ENCODE data around the gene C1orf21. TPM values are rescaled to one million over a fixed set of nuclear protein-coding genes. Genes with fewer than 3 reads are reported as not detected.
A peak's percentile ranks its signal among the peaks of the same experiment; 100 is the strongest.

C1orf21 gene
- polyA plus RNA-seq, 1 donor: 59.4 TPM

DNA sequence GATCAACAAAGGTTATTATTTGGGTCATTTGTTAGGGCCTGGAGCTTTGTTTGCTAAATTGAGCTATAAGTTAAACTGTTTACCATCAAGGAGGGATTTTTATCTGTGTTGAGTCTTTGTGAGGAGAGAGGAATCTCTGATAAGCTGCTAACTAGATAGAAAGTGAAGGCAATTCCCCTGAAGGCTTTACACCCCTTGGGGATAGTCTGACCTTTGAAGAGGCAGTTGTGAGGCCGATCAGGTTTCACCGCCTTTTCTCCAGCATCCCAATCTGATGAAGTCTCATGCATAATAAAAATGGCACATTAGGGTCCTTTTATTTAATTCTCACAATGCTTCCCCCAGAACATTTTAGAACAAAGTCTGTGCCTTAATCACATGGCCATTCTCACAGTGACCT is 21.8 kb downstream of the C1orf21 start:
- Histone ChIP-seq H3K27me3 (ENCODE audit: control insufficient read depth, insufficient read depth, low read length) (no peaks in the 10 kb centered on the region), H3K36me3 (ENCODE audit: control insufficient read depth, insufficient read depth, low read length) (no peaks in the 10 kb centered on the region), H3K27ac (ENCODE audit: low read length) (peak overlapping the region; percentile 36), H3K9me3 (ENCODE audit: control insufficient read depth, low read depth, low read length) (no peaks in the 10 kb centered on the region), H3K4me3 (ENCODE audit: low read length) (no peak overlapping the region), H3K4me1 (ENCODE audit: control insufficient read depth, insufficient read depth, low read length) (peaks cover 21% of the 10 kb centered on the region)
- no CpG with 5 or more reads among the region's 2 CpGs for WGBS (ENCODE audit: insufficient coverage, low lambda C conversion rate)
- no peak for DNase-seq

DNA sequence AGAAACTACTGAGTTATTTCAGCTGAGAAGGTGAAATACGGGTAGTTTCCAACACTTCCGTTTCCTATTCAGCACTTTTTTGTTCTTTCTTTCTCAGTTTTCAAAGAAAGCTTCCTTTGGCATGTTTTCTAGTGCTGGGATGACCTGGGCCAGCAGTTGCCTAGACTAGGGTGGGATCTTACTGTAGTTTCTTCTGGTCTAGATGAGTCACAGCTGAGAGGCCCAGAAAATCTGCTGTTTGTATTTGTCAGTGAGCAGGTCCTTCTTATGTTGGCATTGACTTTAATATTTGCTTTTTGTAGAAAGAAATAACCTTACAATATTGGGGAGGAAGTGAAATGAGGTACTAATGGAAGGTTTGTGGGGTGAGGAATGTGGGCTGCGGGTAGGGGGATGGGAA is 22.2 kb downstream of the C1orf21 start:
- Histone ChIP-seq H3K4me3 (ENCODE audit: low read length) (no peak overlapping the region), H3K27me3 (ENCODE audit: control insufficient read depth, insufficient read depth, low read length) (no peaks in the 10 kb centered on the region), H3K4me1 (ENCODE audit: control insufficient read depth, insufficient read depth, low read length) (peaks cover 21% of the 10 kb centered on the region), H3K27ac (ENCODE audit: low read length) (peak overlapping the region; percentile 11), H3K36me3 (ENCODE audit: control insufficient read depth, insufficient read depth, low read length) (no peaks in the 10 kb centered on the region), H3K9me3 (ENCODE audit: control insufficient read depth, low read depth, low read length) (no peaks in the 10 kb centered on the region)
- WGBS (ENCODE audit: insufficient coverage, low lambda C conversion rate): 89% methylated on average over 1 of the region's 3 CpGs
- no peak for DNase-seq

DNA sequence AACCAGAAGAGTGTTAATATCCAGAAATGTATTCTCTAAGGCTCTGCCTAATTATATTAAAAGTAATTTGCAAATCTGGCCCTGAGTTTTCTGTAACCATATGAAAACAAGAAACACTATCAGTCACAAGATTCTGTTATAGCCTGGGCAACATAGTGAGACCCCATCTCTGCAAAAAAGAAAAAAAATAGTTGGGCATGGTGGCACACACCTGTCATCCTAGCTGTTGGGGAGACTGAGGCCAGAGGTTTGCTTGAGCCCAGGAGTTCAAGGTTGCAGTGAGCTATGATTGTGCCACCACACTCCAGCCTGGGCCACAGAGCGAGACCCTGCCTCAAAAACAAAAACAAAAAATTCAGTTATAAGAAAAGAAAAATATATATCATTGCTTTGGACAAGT is 25.6 kb downstream of the C1orf21 start:
- H3K9me3 ChIP-seq (ENCODE audit: control insufficient read depth, low read depth, low read length): no peaks in the 10 kb centered on the region
- no peak for DNase-seq
- H3K27ac ChIP-seq (ENCODE audit: low read length): no peak overlapping the region
- peaks cover 12% of the 10 kb centered on the region for H3K4me1 ChIP-seq (ENCODE audit: control insufficient read depth, insufficient read depth, low read length)
- no peak overlapping the region for H3K4me3 ChIP-seq (ENCODE audit: low read length)
- WGBS (ENCODE audit: insufficient coverage, low lambda C conversion rate): 100% methylated on average over 1 of the region's 1 CpG
- H3K36me3 ChIP-seq (ENCODE audit: control insufficient read depth, insufficient read depth, low read length): no peaks in the 10 kb centered on the region
- H3K27me3 ChIP-seq (ENCODE audit: control insufficient read depth, insufficient read depth, low read length): no peaks in the 10 kb centered on the region

DNA sequence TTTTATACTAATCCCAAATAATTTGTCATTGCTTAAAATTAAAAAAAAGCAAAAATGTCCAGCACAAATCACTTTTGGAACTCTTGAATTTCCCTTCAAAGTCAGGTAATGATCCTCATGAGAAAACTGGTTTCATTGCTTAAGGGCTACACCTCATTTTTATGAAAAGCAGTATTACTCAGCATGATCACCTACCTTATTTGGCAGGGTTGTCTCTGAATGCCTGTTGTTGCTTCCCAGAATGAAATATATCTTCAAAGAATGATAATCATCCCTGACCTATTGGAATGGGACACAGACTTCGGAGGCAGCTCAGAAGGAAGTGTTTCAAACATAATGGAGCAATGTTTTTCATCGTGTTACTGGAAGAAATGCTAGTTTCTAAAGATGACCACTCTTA is 29.7 kb downstream of the C1orf21 start:
- Histone ChIP-seq H3K4me3 (ENCODE audit: low read length) (no peak overlapping the region), H3K4me1 (ENCODE audit: control insufficient read depth, insufficient read depth, low read length) (no peaks in the 10 kb centered on the region), H3K27ac (ENCODE audit: low read length) (no peak overlapping the region), H3K9me3 (ENCODE audit: control insufficient read depth, low read depth, low read length) (no peaks in the 10 kb centered on the region), H3K36me3 (ENCODE audit: control insufficient read depth, insufficient read depth, low read length) (no peaks in the 10 kb centered on the region), H3K27me3 (ENCODE audit: control insufficient read depth, insufficient read depth, low read length) (no peaks in the 10 kb centered on the region)
- 100% methylated on average over 1 of the region's 2 CpGs for WGBS (ENCODE audit: insufficient coverage, low lambda C conversion rate)
- DNase-seq: no peak

DNA sequence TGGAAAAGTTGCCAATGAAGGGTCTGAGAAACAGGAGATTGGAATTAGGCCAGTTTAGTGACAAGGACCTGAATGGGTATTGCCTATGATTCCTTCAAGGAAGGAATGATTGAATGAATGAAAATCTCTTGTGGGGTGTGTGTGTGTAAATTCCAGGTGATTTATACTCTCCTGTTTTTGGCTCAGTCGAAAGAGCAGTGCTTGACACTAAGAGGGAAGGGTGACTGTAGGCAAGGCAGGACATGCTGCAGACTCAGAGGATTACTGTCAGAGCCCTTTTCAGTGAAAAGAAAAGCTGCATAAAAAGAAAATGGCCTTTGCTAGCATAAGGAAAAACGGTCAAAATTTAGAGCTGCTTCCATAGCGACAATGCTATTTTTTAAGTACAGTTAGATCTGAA is 30.1 kb downstream of the C1orf21 start:
- Histone ChIP-seq H3K4me1 (ENCODE audit: control insufficient read depth, insufficient read depth, low read length) (no peaks in the 10 kb centered on the region), H3K9me3 (ENCODE audit: control insufficient read depth, low read depth, low read length) (no peaks in the 10 kb centered on the region), H3K4me3 (ENCODE audit: low read length) (no peak overlapping the region), H3K27me3 (ENCODE audit: control insufficient read depth, insufficient read depth, low read length) (no peaks in the 10 kb centered on the region), H3K36me3 (ENCODE audit: control insufficient read depth, insufficient read depth, low read length) (no peaks in the 10 kb centered on the region), H3K27ac (ENCODE audit: low read length) (no peak overlapping the region)
- no peak for DNase-seq
- 100% methylated on average over 1 of the region's 3 CpGs for WGBS (ENCODE audit: insufficient coverage, low lambda C conversion rate)

DNA sequence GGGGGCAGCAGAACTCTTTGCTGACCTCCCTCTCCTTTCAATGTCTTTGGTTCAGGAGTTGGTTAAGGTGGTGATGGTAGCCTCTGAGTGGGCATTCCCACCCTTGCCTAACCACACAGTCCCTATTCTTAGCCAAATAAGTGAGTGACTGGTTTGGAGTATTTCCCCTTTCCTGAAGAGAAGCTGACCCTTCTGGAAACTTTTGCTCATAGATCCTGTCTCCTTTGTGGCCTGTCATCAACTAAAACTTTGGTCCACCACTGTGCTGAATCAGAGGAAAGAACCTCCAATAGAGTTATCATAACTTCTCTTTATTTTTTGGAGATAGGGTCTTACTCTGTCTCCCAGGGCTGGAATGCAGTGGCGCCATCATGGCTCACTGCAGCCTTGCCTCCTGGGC is 31.1 kb downstream of the C1orf21 start:
- 80% methylated on average over 1 of the region's 1 CpG for WGBS (ENCODE audit: insufficient coverage, low lambda C conversion rate)
- Histone ChIP-seq H3K9me3 (ENCODE audit: control insufficient read depth, low read depth, low read length) (no peaks in the 10 kb centered on the region), H3K4me3 (ENCODE audit: low read length) (no peak overlapping the region), H3K27me3 (ENCODE audit: control insufficient read depth, insufficient read depth, low read length) (no peaks in the 10 kb centered on the region), H3K27ac (ENCODE audit: low read length) (no peak overlapping the region), H3K4me1 (ENCODE audit: control insufficient read depth, insufficient read depth, low read length) (no peaks in the 10 kb centered on the region), H3K36me3 (ENCODE audit: control insufficient read depth, insufficient read depth, low read length) (no peaks in the 10 kb centered on the region)
- no peak for DNase-seq

DNA sequence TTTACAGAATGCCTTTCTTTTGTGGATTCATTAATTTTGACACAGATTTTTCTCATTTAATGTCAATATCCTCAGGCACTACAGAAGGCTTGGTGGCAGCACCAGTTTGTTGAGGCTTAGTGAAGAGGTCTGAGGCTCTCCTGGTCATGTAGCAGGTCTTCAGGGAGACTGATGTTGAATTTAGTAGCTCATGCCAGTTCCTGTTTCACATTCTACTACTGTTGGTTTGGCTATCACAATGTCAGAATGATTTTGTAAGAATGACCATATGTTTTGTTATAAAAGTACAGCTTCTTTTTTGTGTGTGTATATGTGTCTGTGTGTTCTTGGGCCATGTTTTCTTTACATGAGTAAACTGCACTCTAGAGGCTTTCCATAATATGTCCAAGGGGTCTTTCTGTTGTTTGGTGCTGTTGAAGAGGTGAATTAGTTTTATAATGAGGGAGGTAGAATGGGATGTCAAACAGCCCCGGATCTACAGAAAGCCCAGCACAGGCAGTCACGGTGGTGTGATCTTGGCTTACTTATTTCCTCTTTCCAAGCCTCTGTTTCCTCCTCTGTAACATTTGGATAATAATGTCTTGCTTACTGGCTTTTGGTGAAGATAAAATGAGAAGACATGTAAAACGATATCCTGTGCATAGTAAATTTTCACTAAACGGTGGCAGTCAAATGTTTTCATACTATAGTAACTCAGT is 32.0 kb downstream of the C1orf21 start:
- no peaks in the 10 kb centered on the region for H3K27me3 ChIP-seq (ENCODE audit: control insufficient read depth, insufficient read depth, low read length)
- H3K4me3 ChIP-seq (ENCODE audit: low read length): no peak overlapping the region
- WGBS (ENCODE audit: insufficient coverage, low lambda C conversion rate): 100% methylated on average over 1 of the region's 4 CpGs
- no peak overlapping the region for H3K27ac ChIP-seq (ENCODE audit: low read length)
- no peaks in the 10 kb centered on the region for H3K36me3 ChIP-seq (ENCODE audit: control insufficient read depth, insufficient read depth, low read length)
- no peaks in the 10 kb centered on the region for H3K9me3 ChIP-seq (ENCODE audit: control insufficient read depth, low read depth, low read length)
- H3K4me1 ChIP-seq (ENCODE audit: control insufficient read depth, insufficient read depth, low read length): peaks cover 2% of the 10 kb centered on the region
- no peak for DNase-seq

DNA sequence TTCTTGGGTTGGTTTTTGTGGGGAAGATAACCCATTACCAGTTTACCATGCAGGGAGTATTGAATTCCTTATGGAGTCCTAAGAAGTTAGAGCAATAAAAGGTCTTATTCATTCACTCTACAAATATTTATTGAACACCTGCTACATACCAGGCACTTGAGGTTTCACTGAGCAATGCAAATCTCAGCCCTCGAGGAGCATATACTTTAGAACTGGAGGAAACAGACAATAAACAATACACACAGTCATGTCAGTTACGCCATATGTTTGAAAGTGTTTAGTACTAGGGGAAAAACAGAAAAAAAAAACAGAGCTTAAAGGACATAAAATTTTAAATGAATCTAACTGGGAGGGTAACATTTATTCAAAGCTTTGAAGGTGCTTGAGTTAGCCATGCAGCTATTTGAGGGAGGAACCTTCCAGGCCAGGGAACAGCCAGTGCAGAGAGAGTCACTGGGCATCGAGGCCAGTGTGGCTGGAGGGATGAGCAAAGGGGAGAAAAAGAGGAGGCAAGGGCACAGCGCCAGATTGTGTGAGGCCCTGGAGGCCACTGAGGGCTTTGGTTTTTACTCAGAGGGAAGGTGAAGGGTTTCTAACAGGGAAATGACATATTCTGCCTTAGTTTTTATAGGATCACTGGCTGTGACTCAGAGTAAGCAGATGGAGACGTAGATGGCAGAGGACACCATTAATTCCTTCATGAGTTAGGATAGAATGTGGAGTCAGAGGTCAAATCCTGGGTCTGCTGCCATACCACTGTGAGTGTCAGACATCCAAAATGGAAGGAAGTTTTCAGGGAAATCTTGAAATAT is 32.7 kb downstream of the C1orf21 start:
- 92% methylated on average over 2 of the region's 5 CpGs for WGBS (ENCODE audit: insufficient coverage, low lambda C conversion rate)
- Histone ChIP-seq H3K4me3 (ENCODE audit: low read length) (no peak overlapping the region), H3K27ac (ENCODE audit: low read length) (no peak overlapping the region), H3K27me3 (ENCODE audit: control insufficient read depth, insufficient read depth, low read length) (no peaks in the 10 kb centered on the region), H3K4me1 (ENCODE audit: control insufficient read depth, insufficient read depth, low read length) (peaks cover 4% of the 10 kb centered on the region), H3K9me3 (ENCODE audit: control insufficient read depth, low read depth, low read length) (no peaks in the 10 kb centered on the region), H3K36me3 (ENCODE audit: control insufficient read depth, insufficient read depth, low read length) (no peaks in the 10 kb centered on the region)
- no peak for DNase-seq

DNA sequence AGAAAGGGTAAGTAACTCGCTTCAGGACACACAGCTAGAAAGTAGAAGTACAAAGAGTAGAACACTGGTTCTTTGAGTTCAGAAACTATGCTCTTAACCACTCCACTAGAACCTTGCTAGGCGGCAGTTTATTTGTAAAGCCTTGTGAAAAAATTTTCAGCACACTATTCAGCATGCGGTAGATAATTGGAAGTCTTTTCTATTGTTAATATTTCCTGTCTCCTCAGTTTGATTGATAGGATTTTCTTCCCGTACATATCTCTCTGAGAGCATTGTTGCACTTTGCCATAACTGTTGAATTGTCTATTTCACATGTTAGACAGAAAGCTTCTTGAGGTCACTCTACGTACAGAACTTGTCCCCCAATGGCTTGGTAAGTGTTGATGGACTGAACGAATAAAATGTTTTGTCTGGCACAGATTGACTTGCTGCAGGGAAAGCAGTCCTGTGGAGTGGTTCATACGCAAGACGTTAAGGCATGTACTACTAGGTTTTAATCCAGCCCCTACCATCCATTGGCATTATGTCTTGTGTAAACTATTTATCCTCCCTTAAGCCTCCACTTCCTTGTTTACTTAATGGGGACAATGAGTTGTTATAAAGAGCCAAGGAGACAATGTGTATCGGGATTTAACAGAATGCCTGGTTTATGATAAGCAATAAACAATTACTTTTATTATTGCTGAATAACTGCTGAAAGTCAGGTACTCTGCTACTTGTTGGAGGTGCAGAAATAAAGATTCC is 35.8 kb downstream of the C1orf21 start:
- Histone ChIP-seq H3K27ac (ENCODE audit: low read length) (no peak overlapping the region), H3K4me1 (ENCODE audit: control insufficient read depth, insufficient read depth, low read length) (peaks cover 6% of the 10 kb centered on the region), H3K9me3 (ENCODE audit: control insufficient read depth, low read depth, low read length) (no peaks in the 10 kb centered on the region), H3K4me3 (ENCODE audit: low read length) (no peak overlapping the region), H3K27me3 (ENCODE audit: control insufficient read depth, insufficient read depth, low read length) (no peaks in the 10 kb centered on the region), H3K36me3 (ENCODE audit: control insufficient read depth, insufficient read depth, low read length) (no peaks in the 10 kb centered on the region)
- WGBS (ENCODE audit: insufficient coverage, low lambda C conversion rate): 100% methylated on average over 1 of the region's 9 CpGs
- no peak for DNase-seq

DNA sequence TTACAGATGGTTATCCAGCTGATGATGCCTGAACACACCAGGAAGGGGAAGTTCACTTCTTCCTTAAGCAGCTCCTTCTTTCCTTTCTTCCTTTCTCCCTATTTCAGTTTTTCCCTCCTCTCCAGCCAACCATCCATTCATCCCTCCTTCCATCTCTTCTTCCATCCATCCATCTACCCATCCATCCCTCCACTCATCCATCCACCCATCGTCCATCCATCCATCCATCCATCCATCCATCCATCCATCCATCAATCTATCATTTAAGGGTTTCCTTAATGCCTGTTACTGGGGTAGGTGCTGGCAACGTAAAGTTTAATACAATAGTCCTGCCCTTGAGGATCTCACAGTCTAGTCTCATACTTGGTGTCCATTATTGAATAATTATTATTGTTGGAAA is 36.8 kb downstream of the C1orf21 start:
- WGBS (ENCODE audit: insufficient coverage, low lambda C conversion rate): 80% methylated on average over 1 of the region's 2 CpGs

More for the DNA sequence above, 36.8 kb downstream of the C1orf21 start:
- DNase-seq: no peak
- no peaks in the 10 kb centered on the region for H3K36me3 ChIP-seq (ENCODE audit: control insufficient read depth, insufficient read depth, low read length)
- no peak overlapping the region for H3K27ac ChIP-seq (ENCODE audit: low read length)
- peaks cover 6% of the 10 kb centered on the region for H3K4me1 ChIP-seq (ENCODE audit: control insufficient read depth, insufficient read depth, low read length)
- no peak overlapping the region for H3K4me3 ChIP-seq (ENCODE audit: low read length)
- no peaks in the 10 kb centered on the region for H3K27me3 ChIP-seq (ENCODE audit: control insufficient read depth, insufficient read depth, low read length)
- H3K9me3 ChIP-seq (ENCODE audit: control insufficient read depth, low read depth, low read length): no peaks in the 10 kb centered on the region
